Measurements from ENCODE around the gene KCNH6. TPM values are rescaled to one million over a fixed set of nuclear protein-coding genes. Genes with fewer than 3 reads are reported as not detected.

KCNH6 gene
- total RNA-seq, 2 donors from 2014 or later = 0.78 TPM; not detected in 1

- Histone ChIP-seq H3K4me1 (peaks cover 53% of the 10 kb centered on the region), H3K9me3 (no peaks in the 10 kb centered on the region), H3K27ac (peak overlapping the region; percentile 15 to 88 (median 59)), H3K36me3 (replicated peaks in 1 of 2; ENCODE audit: insufficient read depth in 1 of 2, low read depth in 2 of 2) (no peaks in the 10 kb centered on the region), H3K4me3 (no peak overlapping the region), H3K27me3 (no peaks in the 10 kb centered on the region)
- intact Hi-C loops (cut with DNase I) = loop anchor here (5.0 kb wide), 1 partner anchor 38 kb away; no protein-coding TSS in a partner anchor
- TF ChIP-seq POLR2A (IDR thresholded peaks at IDR 0.05) = no peak
- TF ChIP-seq CTCF (IDR thresholded peaks at IDR 0.05) = no peak
- no peak for ATAC-seq
- WGBS, 2 donors = 79 to 80% methylated on average over 26 to 28 of the region's 28 CpGs
- DNase-seq = no peak
Observed at GRCh38 chr17:63475491-63476412, 47.4 kb upstream of the KCNH6 start.

GRCh38 chr17:63476459-63476853, 46.7 kb upstream of the KCNH6 start:
- Histone ChIP-seq H3K27me3 (no peaks in the 10 kb centered on the region), H3K4me3 (no peak overlapping the region), H3K36me3 (replicated peaks in 1 of 2; ENCODE audit: insufficient read depth in 1 of 2, low read depth in 2 of 2) (no peaks in the 10 kb centered on the region), H3K4me1 (peaks cover 53% of the 10 kb centered on the region), H3K27ac (peak overlapping the region in 3 of 4 donors; percentile 49 to 88 (median 69)), H3K9me3 (no peaks in the 10 kb centered on the region)
- peak in 1 of 3 donors; percentile 15 for TF ChIP-seq POLR2A (IDR thresholded peaks at IDR 0.05)
- TF ChIP-seq CTCF (IDR thresholded peaks at IDR 0.05) = no peak
- intact Hi-C loops (cut with DNase I) = loop anchor here (5.0 kb wide), 1 partner anchor 39 kb away; no protein-coding TSS in a partner anchor
- no peak for ATAC-seq
- DNase-seq = peak in 2 of 4 donors; percentile 16 to 30
- 35% methylated on average over 14 of the region's 36 CpGs; no CpG with 5 or more reads in 1 of the 2 donors for WGBS, 2 donors

- no peaks in the 10 kb centered on the region for H3K9me3 ChIP-seq
- H3K27ac ChIP-seq = peak within 1 kb of the TSS; percentile 36 to 88 (median 59)
- intact Hi-C loops (cut with DNase I) = loop anchor here (5.0 kb wide), 1 partner anchor 40 kb away; no protein-coding TSS in a partner anchor
- DNase-seq (peak; percentile 41 to 65 (median 52)), ATAC-seq (peak; percentile 36)
- peaks cover 53% of the 10 kb centered on the region for H3K4me1 ChIP-seq
- TF ChIP-seq CTCF (IDR thresholded peaks at IDR 0.05) (peak in 1 of 7 experiments; percentile 8), POLR2A (IDR thresholded peaks at IDR 0.05) (no peak)
- no peaks in the 10 kb centered on the region for H3K36me3 ChIP-seq (replicated peaks in 1 of 2; ENCODE audit: insufficient read depth in 1 of 2, low read depth in 2 of 2)
- WGBS, 2 donors = 0% methylated on average over 43 of the region's 78 CpGs; no CpG with 5 or more reads in 1 of the 2 donors
- no peaks in the 10 kb centered on the region for H3K27me3 ChIP-seq
- no peak within 1 kb of the TSS for H3K4me3 ChIP-seq
Observed at GRCh38 chr17:63476854-63477479, 46.2 kb upstream of the KCNH6 start, which contains the start of gene ACE. ACE (plus strand) TSS chr17:63477061; CDS start chr17:63477095, 34 bp downstream.

- H3K9me3 ChIP-seq = no peaks in the 10 kb centered on the region
- ATAC-seq (no peak), DNase-seq (peak in 1 of 4 donors; percentile 19)
- H3K4me3 ChIP-seq = no peak overlapping the region
- intact Hi-C loops (cut with DNase I) = loop anchor here (5.0 kb wide), 1 partner anchor 40 kb away; no protein-coding TSS in a partner anchor
- TF ChIP-seq POLR2A (IDR thresholded peaks at IDR 0.05) (no peak), CTCF (IDR thresholded peaks at IDR 0.05) (no peak)
- WGBS, 2 donors = 20 to 26% methylated on average over 21 to 38 of the region's 44 CpGs
- H3K27me3 ChIP-seq = no peaks in the 10 kb centered on the region
- peaks cover 53% of the 10 kb centered on the region for H3K4me1 ChIP-seq
- no peaks in the 10 kb centered on the region for H3K36me3 ChIP-seq (replicated peaks in 1 of 2; ENCODE audit: insufficient read depth in 1 of 2, low read depth in 2 of 2)
- peak overlapping the region in 3 of 4 donors; percentile 36 to 88 (median 69) for H3K27ac ChIP-seq
Observed at GRCh38 chr17:63477480-63478440, 45.4 kb upstream of the KCNH6 start.

Data from body of pancreas (tissue), 4 donors.